Femur (tissue), 1 donor: ENCODE measurements around the gene CPNE1.

Source experiments
- DNase-seq: peaks from one replicate; pipeline ENCODE4 v3.0.0-alpha.2; 2017

Gene CPNE1

DNA sequence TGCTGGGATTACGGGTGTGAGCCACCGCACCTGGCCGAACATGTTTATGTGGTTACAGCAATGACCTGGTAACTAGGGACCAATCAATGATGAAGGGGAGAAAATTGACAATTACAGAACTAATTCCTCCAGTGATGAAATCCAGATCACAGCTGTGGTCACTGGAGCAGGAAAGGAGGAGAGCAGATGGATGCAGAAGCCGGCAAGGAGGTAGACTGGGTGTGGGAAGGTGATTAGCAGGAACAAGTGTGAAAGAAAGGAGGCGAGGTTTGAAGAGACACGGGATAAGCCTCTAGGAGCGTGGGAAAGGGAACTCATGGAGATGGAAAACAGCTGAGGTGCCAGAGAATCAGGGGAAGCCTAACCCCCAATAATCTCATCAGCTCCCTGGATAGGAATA, 66.2 kb downstream of the CPNE1 start:
- no peak for DNase-seq

DNA sequence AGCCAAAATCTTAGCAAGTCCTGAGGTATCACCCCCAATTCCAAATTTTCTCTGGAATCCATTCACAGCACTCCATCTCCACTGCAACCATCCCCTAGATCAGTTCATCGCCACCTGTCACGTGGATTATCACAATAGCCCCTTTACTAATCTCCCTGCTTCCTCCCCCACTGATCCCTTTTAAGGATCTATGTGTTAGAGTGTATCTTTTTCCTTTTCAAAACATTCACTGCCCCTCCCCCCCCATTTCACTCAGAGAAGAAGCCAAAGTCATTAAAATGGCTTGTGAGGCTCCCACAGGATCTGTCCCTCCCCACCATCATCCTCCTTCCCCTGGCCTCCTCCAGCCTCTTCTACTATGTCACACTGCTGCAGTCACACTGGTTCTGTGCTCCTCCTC, 67.5 kb downstream of the CPNE1 start:
- no peak for DNase-seq

DNA sequence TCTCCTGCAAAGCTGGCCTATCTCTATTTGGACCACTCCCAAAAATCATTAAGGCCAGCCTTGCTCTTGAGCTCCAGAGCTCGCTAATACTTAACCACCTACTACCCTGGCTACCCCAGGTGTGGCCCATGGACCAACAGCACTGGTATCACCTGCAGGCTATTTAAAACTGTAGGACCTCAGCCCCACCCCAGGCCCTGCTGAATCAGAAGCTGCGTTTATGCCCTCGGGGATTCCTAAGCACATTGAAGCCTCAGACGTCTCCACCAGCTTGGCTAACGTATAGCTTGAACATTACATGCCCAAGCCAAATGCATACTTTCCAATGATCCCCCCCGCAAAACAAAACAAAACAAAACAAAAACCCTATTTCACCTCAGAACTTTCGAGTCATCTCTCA, 68.8 kb downstream of the CPNE1 start:
- no peak for DNase-seq

DNA sequence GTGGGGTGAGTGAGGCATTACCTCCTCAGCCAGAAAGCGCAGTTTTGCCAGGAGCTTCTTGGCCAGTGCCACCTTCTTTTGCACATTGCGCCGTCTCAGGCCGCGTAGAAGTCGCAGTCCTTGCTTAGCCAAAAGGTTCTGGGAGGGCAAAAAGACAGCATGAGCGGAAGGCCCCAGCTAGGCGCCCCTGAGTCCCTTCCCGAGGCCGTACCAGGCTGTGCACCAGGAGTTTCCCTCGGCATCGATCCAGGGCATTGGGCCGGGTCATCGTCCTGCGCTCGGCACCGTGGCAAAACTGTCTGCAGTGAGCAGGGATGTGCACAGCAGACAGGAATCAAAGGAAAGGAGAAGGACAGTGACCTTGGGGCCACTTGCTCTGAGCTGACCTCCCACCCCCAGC, 69.2 kb downstream of the CPNE1 start:
- DNase-seq = no peak

DNA sequence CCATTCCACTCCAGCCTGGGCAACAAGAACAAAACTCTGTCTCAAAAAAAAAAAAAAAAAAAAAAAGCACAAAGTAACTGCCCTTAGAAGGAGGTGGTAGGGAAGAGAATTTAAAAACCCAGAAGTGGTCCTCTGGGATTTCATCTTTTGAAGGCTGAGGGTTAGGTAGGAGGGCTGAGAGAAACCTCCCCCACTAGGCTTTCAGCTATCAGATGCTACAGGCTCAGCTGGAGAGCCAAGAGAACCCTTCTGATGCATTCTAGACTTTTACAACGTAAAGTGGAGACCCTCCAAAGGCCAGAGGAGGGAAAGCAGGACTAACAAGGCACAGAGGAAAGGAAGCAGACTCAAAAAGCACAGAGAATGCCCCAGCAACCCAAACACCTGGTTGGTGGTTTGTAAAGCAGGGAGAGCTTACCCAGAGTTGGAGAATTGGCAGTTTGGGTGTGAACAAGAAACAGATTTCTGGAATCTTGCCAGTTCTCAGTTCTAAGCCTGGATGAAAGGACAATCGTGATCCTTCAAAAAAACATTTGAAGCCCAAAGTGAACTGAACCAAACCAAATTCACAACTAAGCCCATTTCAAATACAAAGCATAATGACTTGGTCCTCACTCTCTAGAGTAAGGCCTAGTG, 72.2 kb downstream of the CPNE1 start:
- DNase-seq = no peak

- DNase-seq = no peak
These were observed 76.3 kb downstream of the CPNE1 start for GRCh38 chr20:35588397-35588796.

DNA sequence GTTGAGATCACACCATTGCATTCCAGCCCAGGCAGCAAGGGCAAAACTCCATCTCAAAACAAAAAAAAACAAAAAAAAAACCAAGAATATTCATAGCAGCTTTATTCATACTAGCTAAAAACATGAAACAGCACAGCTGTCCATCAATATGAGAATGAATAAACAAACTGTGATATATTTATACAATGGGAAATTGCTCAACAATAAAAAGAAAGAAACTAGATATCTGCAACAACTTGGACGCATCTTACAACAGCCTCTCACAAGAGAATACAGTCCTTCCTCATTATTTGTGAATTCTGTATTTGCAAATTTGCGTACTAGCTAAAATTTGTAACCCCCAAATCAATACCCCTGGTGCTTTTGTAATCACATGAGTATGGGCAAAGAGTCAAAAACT, 77.3 kb downstream of the CPNE1 start:
- no peak for DNase-seq

DNA sequence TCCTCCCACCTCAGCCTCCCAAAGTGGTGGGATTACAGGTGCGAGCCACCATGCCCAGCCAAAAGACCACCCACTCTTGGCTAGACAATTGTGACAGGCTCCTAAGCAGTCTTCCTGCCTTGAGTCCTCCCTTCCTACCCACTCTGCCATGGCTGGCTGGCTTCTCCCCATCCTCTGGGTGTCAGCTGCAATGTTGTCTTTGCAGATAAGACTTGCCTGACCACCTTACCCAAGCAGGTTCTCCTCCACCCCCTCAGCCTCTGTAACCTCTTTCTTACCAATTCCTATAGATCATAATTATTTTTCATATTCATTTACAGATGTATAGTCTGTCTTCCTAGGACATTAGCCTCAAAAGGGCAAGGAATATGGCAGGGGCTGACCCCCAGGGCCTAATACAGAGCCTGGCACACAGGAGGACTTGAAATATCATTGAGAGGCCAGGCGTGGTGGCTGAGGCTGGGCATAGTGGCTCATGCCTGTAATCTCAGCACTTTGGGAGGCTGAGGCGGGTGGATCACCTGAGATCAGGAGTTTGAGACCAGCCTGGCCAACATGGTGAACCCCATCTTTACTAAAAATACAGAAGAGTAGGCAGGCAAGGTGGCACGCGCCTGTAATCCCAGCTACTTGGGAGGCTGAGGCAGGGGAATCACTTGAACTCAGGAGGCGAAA, 77.8 kb downstream of the CPNE1 start:
- DNase-seq = no peak

DNA sequence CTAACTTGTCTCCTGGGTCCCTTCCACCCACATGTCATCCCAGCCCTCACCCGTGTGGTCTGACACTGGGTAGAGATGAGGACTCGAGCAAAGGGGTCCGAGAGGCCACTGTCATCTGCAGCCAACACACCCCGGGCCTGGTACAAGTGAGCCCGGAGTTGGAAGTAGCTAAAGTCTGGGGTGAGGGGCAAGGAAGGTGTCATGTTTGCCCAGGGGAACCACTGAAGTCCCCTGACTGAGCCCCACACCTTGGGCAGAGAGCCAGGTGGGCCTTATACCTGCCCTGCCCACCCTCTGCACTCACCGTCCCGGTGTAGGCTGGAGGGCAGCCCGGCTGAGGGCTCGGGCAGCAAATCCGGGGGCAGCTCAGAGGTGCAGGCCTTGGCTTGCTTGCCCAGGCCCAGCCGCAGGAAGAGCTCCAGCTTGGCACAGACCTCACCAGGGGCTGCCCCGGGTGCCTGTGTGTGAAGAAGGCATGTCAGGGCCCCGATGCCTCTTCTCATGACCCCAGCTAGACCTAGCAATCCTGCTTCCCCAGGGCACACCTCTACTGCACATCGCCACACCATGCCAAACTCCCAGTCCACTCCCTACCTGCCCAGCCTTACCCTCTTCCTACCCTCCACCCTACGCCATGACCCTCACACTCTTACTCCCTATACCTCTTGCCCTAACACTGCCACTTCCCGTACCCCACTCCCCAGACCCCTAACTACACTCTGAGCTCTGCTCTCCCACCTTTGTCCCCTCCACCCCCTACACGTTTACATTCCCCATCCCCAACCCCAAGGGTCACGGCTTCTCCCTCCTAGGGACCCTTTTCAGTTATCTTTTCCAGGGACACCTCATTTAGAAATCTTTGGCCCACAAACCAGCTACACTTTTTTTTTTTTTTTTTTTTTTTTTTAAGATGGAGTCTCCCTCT, 80.8 kb downstream of the CPNE1 start:
- DNase-seq = no peak

DNA sequence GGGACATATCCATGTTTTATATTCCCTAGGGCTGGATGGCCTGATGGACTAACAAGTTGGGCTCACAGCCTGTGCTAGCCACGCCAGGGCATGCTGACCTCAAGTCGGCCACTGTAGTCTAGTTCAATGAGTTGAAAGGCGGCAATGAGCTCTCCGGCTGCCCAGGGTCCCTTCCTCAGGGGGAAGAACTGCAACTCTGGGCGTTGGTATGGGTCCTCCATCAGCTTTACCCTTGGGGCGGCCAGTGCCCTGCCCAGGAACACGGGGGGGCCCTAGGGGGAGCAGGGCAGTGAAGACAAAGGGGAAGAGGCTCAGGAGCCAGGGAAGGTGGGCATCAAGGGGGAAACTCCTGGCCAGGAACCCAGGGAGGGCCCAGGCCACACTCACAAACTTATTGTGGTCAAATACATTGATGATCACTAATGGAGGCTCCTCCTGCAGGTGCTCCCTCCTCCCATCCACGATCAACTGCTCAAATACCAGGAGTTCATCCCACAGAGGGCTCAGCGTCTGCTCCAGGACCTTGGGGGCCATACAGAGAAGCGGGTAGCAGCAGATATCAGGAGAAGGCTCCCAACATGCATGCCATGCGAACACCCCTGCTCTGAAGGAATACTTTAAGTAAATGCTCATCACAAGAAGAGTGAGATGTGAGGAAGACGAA, 81.8 kb downstream of the CPNE1 start:
- no peak for DNase-seq

GRCh38 chr20:35582131-35582530, 82.6 kb downstream of the CPNE1 start:
- DNase-seq = no peak

GRCh38 chr20:35579196-35579595, 85.5 kb downstream of the CPNE1 start:
- DNase-seq = no peak

DNA sequence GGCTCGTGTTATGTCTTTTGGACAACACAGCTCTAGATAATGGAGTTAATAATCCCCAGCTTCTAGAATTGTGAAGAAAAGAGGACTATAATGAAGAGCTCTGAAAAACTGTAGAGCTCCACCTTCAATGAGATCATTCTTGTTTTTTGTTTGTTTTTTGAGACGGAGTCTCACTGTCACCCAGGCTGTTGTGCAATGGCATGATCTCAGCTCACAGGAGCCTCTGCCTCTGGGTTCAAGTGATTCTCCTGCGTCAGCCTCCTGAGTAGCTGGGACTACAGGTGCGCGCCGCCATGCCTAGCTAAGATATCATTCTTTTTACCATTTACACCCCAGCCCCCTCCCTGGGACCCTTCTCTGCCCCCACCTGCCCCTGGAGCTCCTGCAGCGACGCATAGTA, 86.2 kb downstream of the CPNE1 start:
- DNase-seq = no peak

DNA sequence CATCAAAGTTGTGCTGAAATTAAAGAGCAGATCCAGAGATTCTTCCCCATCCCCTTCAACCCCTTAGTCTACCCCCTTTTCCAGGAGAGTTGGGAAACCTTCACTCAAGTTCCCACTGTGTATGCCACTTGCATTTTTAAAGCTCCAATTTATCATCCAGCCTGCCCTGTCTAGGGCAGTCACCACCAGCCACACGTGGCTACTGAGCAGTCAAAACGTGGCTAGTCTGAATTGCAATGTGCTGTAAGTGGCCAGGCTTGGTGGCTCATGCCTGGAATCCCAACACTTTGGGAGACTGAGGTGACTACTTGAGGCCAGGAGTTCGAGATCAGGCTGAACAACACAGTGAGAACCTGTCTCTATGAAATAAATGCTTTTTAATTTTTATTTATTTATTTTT, 87.9 kb downstream of the CPNE1 start:
- DNase-seq = no peak
